ENCODE data around the gene P2RX7.

P2RX7 gene

DNA sequence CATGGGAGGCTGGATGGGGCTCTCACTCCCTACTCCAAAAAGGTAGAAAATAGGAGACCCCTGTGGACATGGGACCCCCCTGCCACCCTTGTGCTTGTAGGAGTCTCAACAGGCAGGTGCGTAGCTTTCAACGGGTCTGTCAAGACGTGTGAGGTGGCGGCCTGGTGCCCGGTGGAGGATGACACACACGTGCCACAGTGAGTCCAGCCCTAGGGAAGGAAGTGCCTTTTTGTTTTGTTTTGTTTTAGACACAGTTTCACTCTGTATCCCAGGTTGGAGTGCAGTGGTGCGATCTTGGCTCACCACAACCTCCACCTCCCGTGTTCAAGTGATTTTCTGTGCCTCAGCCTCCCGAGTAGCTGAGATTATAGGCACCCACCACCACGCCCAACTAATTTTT lies 90.2 kb downstream of the P2RX7 start:
- TF ChIP-seq CREB1 (IDR thresholded peaks at IDR 0.05; ENCODE audit: low read depth): no peak
- no peak for TF ChIP-seq NFIC (IDR thresholded peaks at IDR 0.05)
- no peak for TF ChIP-seq YY1 (IDR thresholded peaks at IDR 0.05; ENCODE audit: low read depth)
- TF ChIP-seq EGR1 (IDR thresholded peaks at IDR 0.05): no peak
- no peak for TF ChIP-seq FOXM1 (IDR thresholded peaks at IDR 0.05; ENCODE audit: borderline replicate concordance, low read depth)
- TF ChIP-seq, protein P1, sequence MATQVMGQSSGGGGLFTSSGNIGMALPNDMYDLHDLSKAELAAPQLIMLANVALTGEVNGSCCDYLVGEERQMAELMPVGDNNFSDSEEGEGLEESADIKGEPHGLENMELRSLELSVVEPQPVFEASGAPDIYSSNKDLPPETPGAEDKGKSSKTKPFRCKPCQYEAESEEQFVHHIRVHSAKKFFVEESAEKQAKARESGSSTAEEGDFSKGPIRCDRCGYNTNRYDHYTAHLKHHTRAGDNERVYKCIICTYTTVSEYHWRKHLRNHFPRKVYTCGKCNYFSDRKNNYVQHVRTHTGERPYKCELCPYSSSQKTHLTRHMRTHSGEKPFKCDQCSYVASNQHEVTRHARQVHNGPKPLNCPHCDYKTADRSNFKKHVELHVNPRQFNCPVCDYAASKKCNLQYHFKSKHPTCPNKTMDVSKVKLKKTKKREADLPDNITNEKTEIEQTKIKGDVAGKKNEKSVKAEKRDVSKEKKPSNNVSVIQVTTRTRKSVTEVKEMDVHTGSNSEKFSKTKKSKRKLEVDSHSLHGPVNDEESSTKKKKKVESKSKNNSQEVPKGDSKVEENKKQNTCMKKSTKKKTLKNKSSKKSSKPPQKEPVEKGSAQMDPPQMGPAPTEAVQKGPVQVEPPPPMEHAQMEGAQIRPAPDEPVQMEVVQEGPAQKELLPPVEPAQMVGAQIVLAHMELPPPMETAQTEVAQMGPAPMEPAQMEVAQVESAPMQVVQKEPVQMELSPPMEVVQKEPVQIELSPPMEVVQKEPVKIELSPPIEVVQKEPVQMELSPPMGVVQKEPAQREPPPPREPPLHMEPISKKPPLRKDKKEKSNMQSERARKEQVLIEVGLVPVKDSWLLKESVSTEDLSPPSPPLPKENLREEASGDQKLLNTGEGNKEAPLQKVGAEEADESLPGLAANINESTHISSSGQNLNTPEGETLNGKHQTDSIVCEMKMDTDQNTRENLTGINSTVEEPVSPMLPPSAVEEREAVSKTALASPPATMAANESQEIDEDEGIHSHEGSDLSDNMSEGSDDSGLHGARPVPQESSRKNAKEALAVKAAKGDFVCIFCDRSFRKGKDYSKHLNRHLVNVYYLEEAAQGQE (IDR thresholded peaks at IDR 0.05; ENCODE audit: low read depth): no peak
- TF ChIP-seq EP300 (IDR thresholded peaks at IDR 0.05; ENCODE audit: borderline replicate concordance): no peak
- TF ChIP-seq TAF1 (IDR thresholded peaks at IDR 0.05; ENCODE audit: low read depth): no peak
- no peak for TF ChIP-seq ZBTB7A (IDR thresholded peaks at IDR 0.05; ENCODE audit: low read depth)
- TF ChIP-seq, protein P2, sequence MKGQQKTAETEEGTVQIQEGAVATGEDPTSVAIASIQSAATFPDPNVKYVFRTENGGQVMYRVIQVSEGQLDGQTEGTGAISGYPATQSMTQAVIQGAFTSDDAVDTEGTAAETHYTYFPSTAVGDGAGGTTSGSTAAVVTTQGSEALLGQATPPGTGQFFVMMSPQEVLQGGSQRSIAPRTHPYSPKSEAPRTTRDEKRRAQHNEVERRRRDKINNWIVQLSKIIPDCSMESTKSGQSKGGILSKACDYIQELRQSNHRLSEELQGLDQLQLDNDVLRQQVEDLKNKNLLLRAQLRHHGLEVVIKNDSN (IDR thresholded peaks at IDR 0.05): no peak
- TF ChIP-seq, protein P3, sequence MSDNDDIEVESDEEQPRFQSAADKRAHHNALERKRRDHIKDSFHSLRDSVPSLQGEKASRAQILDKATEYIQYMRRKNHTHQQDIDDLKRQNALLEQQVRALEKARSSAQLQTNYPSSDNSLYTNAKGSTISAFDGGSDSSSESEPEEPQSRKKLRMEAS (IDR thresholded peaks at IDR 0.05): no peak

DNA sequence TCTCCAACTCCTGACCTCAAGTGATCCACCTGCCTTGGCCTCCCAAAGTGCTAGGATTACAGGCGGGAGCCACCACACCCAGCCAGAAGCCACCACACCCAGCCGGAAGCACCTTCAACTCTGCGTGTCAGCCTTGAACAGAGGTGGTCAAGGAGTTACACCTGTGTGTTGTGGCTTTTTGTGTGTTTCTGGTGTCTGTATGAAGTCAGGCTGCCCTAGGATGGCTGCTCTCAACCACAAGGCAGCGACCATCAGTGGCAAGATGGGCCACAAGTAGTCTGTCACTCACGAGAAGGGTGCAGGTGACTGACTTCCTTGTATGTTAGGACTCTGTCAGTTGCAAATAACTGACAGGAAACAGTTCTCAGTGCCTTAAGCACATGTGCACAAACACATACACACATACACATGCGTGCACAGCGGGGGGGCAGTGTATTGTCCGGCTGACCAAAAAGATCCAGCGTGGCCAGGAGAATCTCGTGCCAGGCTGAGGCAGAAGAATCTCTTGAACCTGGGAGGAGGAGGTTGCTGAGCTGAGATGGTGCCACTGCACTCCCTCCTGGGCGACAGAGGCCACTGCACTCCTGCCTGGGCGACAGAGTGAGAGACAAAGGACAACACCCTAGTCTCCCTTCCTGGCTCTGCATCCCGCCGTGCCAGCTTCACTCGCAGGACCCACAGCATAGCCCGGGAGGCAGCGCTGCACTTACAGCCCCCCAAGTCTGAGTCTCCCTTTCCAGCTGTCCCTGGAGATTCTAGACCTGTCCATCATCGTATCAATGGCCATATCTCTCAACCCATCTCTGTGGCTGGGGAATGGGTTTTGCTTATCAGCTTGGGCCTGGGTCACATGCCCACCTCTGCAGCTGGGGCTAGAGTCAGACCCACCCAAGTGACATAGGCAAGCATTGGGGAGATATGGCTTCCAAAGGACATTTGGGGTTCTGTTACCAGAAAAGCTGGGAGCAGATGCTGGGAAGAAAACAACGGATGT lies 90.9 kb downstream of the P2RX7 start:
- TF ChIP-seq RAD21 (IDR thresholded peaks at IDR 0.05; ENCODE audit: low read depth): peak; percentile 44; the same call in 1 of the 2 replicates
- no peak for TF ChIP-seq TAF1 (IDR thresholded peaks at IDR 0.05; ENCODE audit: low read depth)
- no peak for TF ChIP-seq EGR1 (IDR thresholded peaks at IDR 0.05)

DNA sequence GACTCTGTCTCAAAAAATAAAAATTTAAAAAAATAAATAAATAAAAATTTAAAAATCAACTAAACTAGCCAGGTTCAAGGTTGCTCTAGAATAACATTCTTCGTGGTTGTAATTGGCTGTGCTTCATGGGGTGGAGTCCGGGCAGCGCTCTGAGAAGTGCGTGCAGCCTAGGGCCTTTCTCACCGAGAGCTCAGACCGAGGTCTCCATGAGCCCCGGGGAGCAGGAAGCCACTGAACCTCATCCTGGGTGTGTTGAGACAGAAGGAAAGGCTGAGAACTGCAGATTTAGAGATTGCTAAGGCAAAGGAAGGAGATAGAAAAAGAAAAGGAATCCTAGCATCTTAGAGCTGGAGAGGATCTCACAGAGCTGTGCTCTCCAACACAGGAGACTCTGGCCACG lies 91.9 kb downstream of the P2RX7 start:
- TF ChIP-seq EP300 (IDR thresholded peaks at IDR 0.05; ENCODE audit: borderline replicate concordance): no peak
- TF ChIP-seq ZBTB7A (IDR thresholded peaks at IDR 0.05; ENCODE audit: low read depth): no peak
- TF ChIP-seq EGR1 (IDR thresholded peaks at IDR 0.05): no peak
- TF ChIP-seq, protein P1 (IDR thresholded peaks at IDR 0.05; ENCODE audit: low read depth): no peak
- no peak for TF ChIP-seq FOXM1 (IDR thresholded peaks at IDR 0.05; ENCODE audit: borderline replicate concordance, low read depth)
- TF ChIP-seq TAF1 (IDR thresholded peaks at IDR 0.05; ENCODE audit: low read depth): no peak

DNA sequence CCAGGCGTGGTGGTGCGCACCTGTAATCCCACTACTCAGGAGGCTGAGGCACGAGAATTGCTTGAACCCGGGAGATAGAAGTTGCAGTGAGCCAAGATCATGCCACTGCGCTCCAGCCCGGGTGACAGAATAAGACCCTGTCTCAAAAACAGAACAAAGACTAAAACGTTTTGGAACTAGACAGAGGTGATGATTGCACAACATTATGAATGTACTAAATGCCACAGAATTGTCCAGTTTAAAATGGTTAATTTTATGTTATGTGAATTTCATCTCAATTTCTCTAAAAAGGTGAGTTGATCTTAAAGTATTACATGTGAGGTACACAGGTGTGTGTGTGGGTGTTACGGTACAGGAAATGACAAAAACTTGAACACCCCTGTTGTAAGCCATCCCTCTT lies 93.7 kb downstream of the P2RX7 start:
- no peak for TF ChIP-seq YY1 (IDR thresholded peaks at IDR 0.05; ENCODE audit: low read depth)

DNA sequence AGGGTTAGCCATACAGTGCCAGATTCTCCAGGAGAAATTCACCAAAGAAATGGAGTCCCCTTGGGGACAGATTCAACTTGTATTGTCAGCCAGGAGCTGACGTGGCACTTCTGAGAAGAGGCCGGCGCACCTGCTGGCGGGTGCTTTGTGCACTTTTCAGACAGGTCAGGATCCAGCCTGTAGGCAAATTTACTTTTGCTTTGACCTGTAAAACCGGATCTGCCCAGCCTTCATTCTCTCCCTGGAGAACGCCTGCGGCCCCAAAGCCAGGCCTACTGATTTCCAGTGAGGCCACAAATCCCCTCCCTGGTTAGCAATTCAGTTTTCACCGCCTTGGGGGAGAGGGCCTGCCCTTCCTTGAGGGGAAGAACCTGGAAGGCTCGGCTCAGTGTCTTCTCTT lies 94.6 kb downstream of the P2RX7 start:
- TF ChIP-seq NFIC (IDR thresholded peaks at IDR 0.05) (no peak), YY1 (IDR thresholded peaks at IDR 0.05; ENCODE audit: low read depth) (no peak), TCF12 (IDR thresholded peaks at IDR 0.05; ENCODE audit: low read depth) (no peak)

DNA sequence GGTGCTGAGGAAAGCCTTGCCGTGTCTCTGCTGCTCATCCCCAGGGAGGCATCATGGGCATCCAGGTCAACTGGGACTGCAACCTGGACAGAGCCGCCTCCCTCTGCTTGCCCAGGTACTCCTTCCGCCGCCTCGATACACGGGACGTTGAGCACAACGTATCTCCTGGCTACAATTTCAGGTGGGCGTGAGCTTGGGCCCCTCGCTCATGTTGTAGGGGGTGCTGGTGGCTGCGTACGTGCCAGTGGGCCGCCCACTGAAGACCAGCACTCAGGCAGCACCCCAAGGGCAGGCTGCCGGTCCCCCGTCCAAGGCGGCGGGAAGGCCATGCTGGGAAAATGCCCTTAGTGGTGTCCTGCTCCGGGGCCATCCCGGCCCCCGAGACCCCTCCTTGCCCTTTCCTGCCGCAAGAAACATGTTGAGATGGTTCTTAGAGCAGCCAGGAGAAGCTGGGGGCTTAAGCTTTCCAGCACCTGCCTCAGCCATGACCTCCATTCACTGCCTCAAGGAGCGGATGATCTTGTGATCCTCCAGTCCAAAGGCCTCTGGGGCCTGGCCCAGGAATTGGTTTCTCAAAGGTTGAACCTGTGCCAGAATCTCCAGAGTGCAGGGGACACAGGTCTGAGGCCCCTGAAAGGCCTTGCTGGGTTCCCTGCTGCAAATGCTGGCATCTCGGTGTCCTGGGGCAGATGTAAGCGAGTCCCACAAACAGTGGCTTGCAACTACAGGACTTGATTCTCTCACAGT lies 96.4 kb downstream of the P2RX7 start:
- TF ChIP-seq ZBTB7A (IDR thresholded peaks at IDR 0.05; ENCODE audit: low read depth) (no peak), TAF1 (IDR thresholded peaks at IDR 0.05; ENCODE audit: low read depth) (no peak), RAD21 (IDR thresholded peaks at IDR 0.05; ENCODE audit: low read depth) (no peak), YY1 (IDR thresholded peaks at IDR 0.05; ENCODE audit: low read depth) (no peak), NFIC (IDR thresholded peaks at IDR 0.05) (no peak), EP300 (IDR thresholded peaks at IDR 0.05; ENCODE audit: borderline replicate concordance) (no peak), FOXM1 (IDR thresholded peaks at IDR 0.05; ENCODE audit: borderline replicate concordance, low read depth) (no peak), CEBPB (IDR thresholded peaks at IDR 0.05) (no peak), CREB1 (IDR thresholded peaks at IDR 0.05; ENCODE audit: low read depth) (no peak), TEAD4 (IDR thresholded peaks at IDR 0.05) (no peak), TCF12 (IDR thresholded peaks at IDR 0.05; ENCODE audit: low read depth) (no peak), EGR1 (IDR thresholded peaks at IDR 0.05) (no peak)
- TF ChIP-seq, protein P2 (IDR thresholded peaks at IDR 0.05): no peak
- TF ChIP-seq, protein P1 (IDR thresholded peaks at IDR 0.05; ENCODE audit: low read depth): no peak
- TF ChIP-seq, protein P3 (IDR thresholded peaks at IDR 0.05): no peak
